Panc1 (cell line): ENCODE results near the gene SNRPN. TPM values are rescaled to one million over a fixed set of nuclear protein-coding genes. Genes with fewer than 3 reads are reported as not detected.

Source experiments
- ATAC-seq: fragments of 200-7000 bp; cut with Tn5 transposase; 2 replicates; pipeline ENCODE4 v1.9.1; 2020; ENCODE audit warnings: mild to moderate bottlenecking, moderate library complexity
- BruUV-seq: library from RNA; stranded (reverse); fragments of 400-500 nt; replicated peaks from 2 replicates; lab custom pipeline; 2021; lab: Mats Ljungman, UMichigan
- CTCF ChIA-PET: fragments of 300-600 bp; sonication (Branson Sonifier 250); formaldehyde crosslinking; loops from one replicate; lab custom pipeline; 2022; ENCODE audit warnings: antibody characterized with exemption; lab: Charles Lee
- POLR2A ChIA-PET: fragments of 300-600 bp; sonication (Branson Sonifier 250); formaldehyde crosslinking; loops from one replicate; lab custom pipeline; 2022; ENCODE audit warnings: antibody characterized with exemption; lab: Charles Lee
- DNase-seq: peaks from one replicate; pipeline ENCODE4 v3.0.0-alpha.2; 2010; ENCODE audit warnings: low read depth, low spot score
- H3K27ac ChIP-seq: 2 replicates; pipeline ENCODE4 v1.5.1; 2011; ENCODE audit warnings: mild to moderate bottlenecking, low read length, inconsistent platforms
- H3K27me3 ChIP-seq: fragments of 200-500 bp; sonication (Bioruptor generic); 2 replicates; pipeline ENCODE4 v1.6.0; 2014; ENCODE audit warnings: low read length, inconsistent platforms; ENCODE audit not compliant: control insufficient read depth, insufficient read depth
- H3K36me3 ChIP-seq: fragments of 200-500 bp; sonication (Bioruptor generic); 2 replicates; pipeline ENCODE4 v1.5.1; 2014; ENCODE audit warnings: inconsistent platforms, mild to moderate bottlenecking, low read length, moderate library complexity; ENCODE audit not compliant: control insufficient read depth, insufficient read depth
- H3K4me1 ChIP-seq: 2 replicates; pipeline ENCODE4 v1.5.1; 2011; ENCODE audit warnings: inconsistent platforms, mild to moderate bottlenecking, low read length, moderate library complexity; ENCODE audit not compliant: control insufficient read depth, insufficient read depth
- H3K4me3 ChIP-seq, 2 experiments: 2 replicates each; pipeline ENCODE4 v1.5.1; 2011 to 2012; ENCODE audit warnings: low read depth in 2 of 2, low read length in 2 of 2, mild to moderate bottlenecking in 2 of 2, inconsistent platforms in 1 of 2, moderate library complexity in 1 of 2
- H3K9me3 ChIP-seq: fragments of 200-500 bp; sonication (Bioruptor generic); 2 replicates; pipeline ENCODE4 v1.5.1; 2014; ENCODE audit warnings: low read depth, mild to moderate bottlenecking, inconsistent platforms, low read length, moderate library complexity; ENCODE audit not compliant: control insufficient read depth, insufficient read depth
- CTCF ChIP-seq: fragments of 450-650 bp; IDR thresholded peaks from 2 replicates; pipeline ENCODE4 v1.5.1; 2017; ENCODE audit warnings: mild to moderate bottlenecking
- POLR2AphosphoS5 ChIP-seq: IDR thresholded peaks from 2 replicates; pipeline ENCODE4 v1.6.1; 2012; ENCODE audit warnings: mild to moderate bottlenecking, low read depth, low read length, moderate library complexity
- REST ChIP-seq, 2 experiments: IDR thresholded peaks; 2 replicates each; pipeline ENCODE4 v1.6.1; 2011 to 2012; ENCODE audit warnings: low read depth in 2 of 2, control low read depth in 1 of 2, low read length in 1 of 2, mild to moderate bottlenecking in 1 of 2, moderate library complexity in 1 of 2; ENCODE audit not compliant: insufficient read depth in 1 of 2
- SIN3A ChIP-seq: IDR thresholded peaks from 2 replicates; pipeline ENCODE4 v1.6.1; 2012; ENCODE audit warnings: low read depth, mild to moderate bottlenecking, low read length, moderate library complexity, borderline replicate concordance; ENCODE audit not compliant: insufficient read depth
- TCF7L2 ChIP-seq: IDR thresholded peaks from 2 replicates; pipeline ENCODE4 v1.6.1; 2011; ENCODE audit warnings: mild to moderate bottlenecking, low read depth, low read length, inconsistent platforms
- in situ Hi-C: cut with HindIII; loops from 2 replicates; pipeline ENCODE4 v1.10.0; 2016; ENCODE audit warnings: low sequenced_read_pairs, low pct_unique_long_range_greater_than_20kb
- intact Hi-C: fragments of 100-400 bp; cut with micrococcal nuclease; formaldehyde crosslinking; loops from one replicate; pipeline ENCODE4 v1.10.0; 2022; ENCODE audit not compliant: unreplicated experiment
- total RNA-seq: library from RNA; stranded (reverse); gene quantifications from one replicate; pipeline ENCODE4 v1.2.1, GENCODE V29; 2021; ENCODE audit not compliant: unreplicated experiment

Gene SNRPN
- total RNA-seq, 1 experiment from 2014 or later: 75.1 TPM

- POLR2A ChIA-PET: no interaction called here
- no peak for ATAC-seq
- Histone ChIP-seq H3K27ac (no peak overlapping the region; the same call in 1 of the 2 replicates), H3K9me3 (no peaks in the 10 kb centered on the region), H3K4me1 (peaks cover 11% of the 10 kb centered on the region; the same call in 1 of the 2 replicates), H3K4me3 (no peak overlapping the region), H3K36me3 (no peaks in the 10 kb centered on the region; the same call in 1 of the 2 replicates), H3K27me3 (no peaks in the 10 kb centered on the region)
- CTCF ChIA-PET: no interaction called here
- intact Hi-C loops (no loop called here), in situ Hi-C loops (no loop called here)
- DNase-seq: no peak
- TF ChIP-seq CTCF: no peak
- TF ChIP-seq SIN3A: no peak
- TF ChIP-seq REST (IDR thresholded peaks at IDR 0.05; ENCODE audit: insufficient read depth in 1 of 2, low read depth in 2 of 2, low read length in 1 of 2): no peak
- TF ChIP-seq TCF7L2: no peak
- no peak for TF ChIP-seq POLR2AphosphoS5
- TSS peak; percentile 16 for BruUV-seq
These were observed 2.9 kb downstream of the SNRPN start for GRCh38 chr15:24957691-24958090.

- Histone ChIP-seq H3K4me3 (no peak overlapping the region), H3K36me3 (no peaks in the 10 kb centered on the region; the same call in 1 of the 2 replicates), H3K27me3 (no peaks in the 10 kb centered on the region), H3K4me1 (peaks cover 8% of the 10 kb centered on the region; the same call in 1 of the 2 replicates), H3K9me3 (no peaks in the 10 kb centered on the region), H3K27ac (no peak overlapping the region)
- in situ Hi-C loops (no loop called here), intact Hi-C loops (no loop called here)
- DNase-seq (no peak), ATAC-seq (no peak)
- no TSS peak for BruUV-seq
- POLR2A ChIA-PET: no interaction called here
- CTCF ChIA-PET: no interaction called here
- TF ChIP-seq CTCF (no peak), REST (IDR thresholded peaks at IDR 0.05; ENCODE audit: insufficient read depth in 1 of 2, low read depth in 2 of 2, low read length in 1 of 2) (no peak), SIN3A (no peak)
These were observed 7.2 kb downstream of the SNRPN start for GRCh38 chr15:24961967-24962366.
